G401.6 (cell line): ENCODE measurements around the gene SIGLECL1.
"Not testable (repeated sequence)": the region's sequence is repeated elsewhere in the genome, so short reads cannot be mapped to it uniquely, and the experiment has no call there.

Experiments
- FAIRE-seq: peaks from 2 replicates; lab custom pipeline; 2012; peaks lifted over from hg19 to GRCh38; lab: Jason Lieb, UNC

The SIGLECL1 gene

GRCh38 chr19:51250786-51251467 is at the start of gene SIGLECL1:
SIGLECL1 (plus strand) TSS chr19:51251080; CDS start chr19:51264073, 12,993 bp downstream.
- no peak for FAIRE-seq

- FAIRE-seq, result no peak
These were observed 49.2 kb upstream of the SIGLECL1 start for GRCh38 chr19:51201712-51202111.

- FAIRE-seq, result no peak
These were observed 47.0 kb upstream of the SIGLECL1 start for GRCh38 chr19:51203916-51204315.

- FAIRE-seq, result no peak
These were observed 46.6 kb upstream of the SIGLECL1 start for GRCh38 chr19:51204321-51204720.

- no peak for FAIRE-seq
These were observed 43.1 kb upstream of the SIGLECL1 start for GRCh38 chr19:51207747-51208146.

GRCh38 chr19:51210191-51210784 is 40.6 kb upstream of the SIGLECL1 start:
- FAIRE-seq, result no peak

- not testable (repeated sequence) for FAIRE-seq
These were observed 40.0 kb upstream of the SIGLECL1 start for GRCh38 chr19:51210874-51211361.

GRCh38 chr19:51211833-51212232 is 39.0 kb upstream of the SIGLECL1 start:
- FAIRE-seq, result no peak

- FAIRE-seq, result no peak
These were observed 31.6 kb upstream of the SIGLECL1 start for GRCh38 chr19:51219307-51219706.

- FAIRE-seq, result no peak
These were observed 30.9 kb upstream of the SIGLECL1 start for GRCh38 chr19:51219971-51220370.

GRCh38 chr19:51220996-51221395 is 29.9 kb upstream of the SIGLECL1 start:
- no peak for FAIRE-seq

- no peak for FAIRE-seq
These were observed 26.7 kb upstream of the SIGLECL1 start for GRCh38 chr19:51224163-51224641.

- not testable (repeated sequence) for FAIRE-seq
These were observed 25.9 kb upstream of the SIGLECL1 start, which contains the start of gene CD33 for GRCh38 chr19:51224898-51225393. CD33 (plus strand) TSS chr19:51225080; CDS start chr19:51225119, 39 bp downstream.

- no peak for FAIRE-seq
These were observed 24.8 kb upstream of the SIGLECL1 start for GRCh38 chr19:51226067-51226466.

GRCh38 chr19:51227326-51227725 is 23.6 kb upstream of the SIGLECL1 start:
- no peak for FAIRE-seq

- FAIRE-seq, result no peak
These were observed 22.9 kb upstream of the SIGLECL1 start for GRCh38 chr19:51227966-51228365.

- FAIRE-seq, result no peak
These were observed 10.0 kb upstream of the SIGLECL1 start for GRCh38 chr19:51240866-51241265.

GRCh38 chr19:51242881-51243630 is 7.8 kb upstream of the SIGLECL1 start:
- FAIRE-seq, result no peak

GRCh38 chr19:51246164-51246552 is 4.7 kb upstream of the SIGLECL1 start:
- no peak for FAIRE-seq

GRCh38 chr19:51247972-51248590 is 2.8 kb upstream of the SIGLECL1 start:
- FAIRE-seq, result no peak

- FAIRE-seq, result no peak
These were observed 564 bp downstream of the SIGLECL1 start for GRCh38 chr19:51251468-51251820.
